GM12892 (cell line): ENCODE results near the gene APOL4.
A peak's percentile ranks its signal among the peaks of the same experiment; 100 is the strongest.
"Not testable (repeated sequence)": the region's sequence is repeated elsewhere in the genome, so short reads cannot be mapped to it uniquely, and the experiment has no call there.

Source experiments
- DNase-seq: peaks from one replicate; pipeline ENCODE4 v3.0.0; 2011; ENCODE audit not compliant: insufficient read length
- FAIRE-seq: peaks from 2 replicates; lab custom pipeline; 2011; peaks lifted over from hg19 to GRCh38; lab: Jason Lieb, UNC
- POLR2A ChIP-seq: IDR thresholded peaks from 2 replicates; pipeline ENCODE4 v1.6.1; 2011; ENCODE audit warnings: low read depth, low read length, control low read depth
- POLR2AphosphoS5 ChIP-seq: IDR thresholded peaks from 2 replicates; pipeline ENCODE4 v1.6.1; 2011; ENCODE audit warnings: low read depth, low read length, control low read depth
- TAF1 ChIP-seq: IDR thresholded peaks from 2 replicates; pipeline ENCODE4 v1.6.1; 2011; ENCODE audit warnings: low read depth, mild to moderate bottlenecking, control low read depth, low read length, borderline replicate concordance

The APOL4 gene

GRCh38 chr22:36213586-36213985, 12.0 kb upstream of the APOL4 start:
- DNase-seq, result no peak
- FAIRE-seq, result no peak
- TF ChIP-seq POLR2AphosphoS5, result no peak
- TF ChIP-seq TAF1, result no peak
- no peak for TF ChIP-seq POLR2A

GRCh38 chr22:36212901-36213300, 11.3 kb upstream of the APOL4 start:
- no peak for TF ChIP-seq POLR2AphosphoS5
- no peak for TF ChIP-seq POLR2A
- no peak for TF ChIP-seq TAF1
- DNase-seq (no peak), FAIRE-seq (no peak)

GRCh38 chr22:36211237-36211861, 9.7 kb upstream of the APOL4 start:
- DNase-seq (no peak), FAIRE-seq (no peak)
- TF ChIP-seq POLR2AphosphoS5 (no peak), POLR2A (no peak), TAF1 (no peak)

- FAIRE-seq (no peak), DNase-seq (no peak)
- no peak for TF ChIP-seq POLR2A
- no peak for TF ChIP-seq TAF1
- TF ChIP-seq POLR2AphosphoS5, result no peak
These were observed 8.6 kb upstream of the APOL4 start for GRCh38 chr22:36210224-36210623.

- not testable (repeated sequence) for DNase-seq
These were observed 7.9 kb upstream of the APOL4 start for GRCh38 chr22:36209488-36209908.

GRCh38 chr22:36208914-36209313, 7.3 kb upstream of the APOL4 start:
- no peak for FAIRE-seq
- TF ChIP-seq TAF1 (no peak), POLR2AphosphoS5 (no peak), POLR2A (no peak)
- DNase-seq, result no peak

More at GRCh38 chr22:36209488-36209908, 7.9 kb upstream of the APOL4 start:
- FAIRE-seq, result not testable (repeated sequence)

GRCh38 chr22:36208162-36208765, 6.7 kb upstream of the APOL4 start:
- TF ChIP-seq POLR2A (no peak), POLR2AphosphoS5 (no peak), TAF1 (no peak)
- FAIRE-seq, result no peak
- DNase-seq, result no peak

GRCh38 chr22:36206255-36206654, 4.6 kb upstream of the APOL4 start:
- no peak for FAIRE-seq

GRCh38 chr22:36205573-36205972, 4.0 kb upstream of the APOL4 start:
- DNase-seq, FAIRE-seq: not testable (repeated sequence)

More at GRCh38 chr22:36206255-36206654, 4.6 kb upstream of the APOL4 start:
- TF ChIP-seq TAF1 (no peak), POLR2A (no peak), POLR2AphosphoS5 (no peak)
- DNase-seq, result no peak

- DNase-seq (no peak), FAIRE-seq (no peak)
- TF ChIP-seq TAF1 (no peak), POLR2AphosphoS5 (no peak)
These were observed 3.0 kb upstream of the APOL4 start for GRCh38 chr22:36204632-36205015.

GRCh38 chr22:36204001-36204631, 2.5 kb upstream of the APOL4 start:
- no peak for FAIRE-seq
- TF ChIP-seq POLR2A (no peak), TAF1 (no peak), POLR2AphosphoS5 (no peak)
- DNase-seq, result no peak

- FAIRE-seq, DNase-seq: not testable (repeated sequence)
These were observed 1.8 kb upstream of the APOL4 start for GRCh38 chr22:36203441-36203840.

GRCh38 chr22:36202906-36203305, 1.3 kb upstream of the APOL4 start:
- not testable (repeated sequence) for FAIRE-seq, DNase-seq

- FAIRE-seq, result peak; percentile 24
- not testable (repeated sequence) for DNase-seq
These were observed 584 bp downstream of the APOL4 start for GRCh38 chr22:36201025-36201424.
